ENCODE data around the gene ZNF750.

Gene ZNF750

GRCh38 chr17:82817947-82818346 is 21.9 kb downstream of the ZNF750 start:
- no peaks in the 10 kb centered on the region for H3F3A ChIP-seq (ENCODE audit: control insufficient read depth, insufficient read depth)
- no peak overlapping the region for H3K4me3 ChIP-seq (ENCODE audit: low read length)
- H4K20me1 ChIP-seq (ENCODE audit: control insufficient read depth, insufficient read depth, low read depth, low read length), result no peaks in the 10 kb centered on the region
- H3K9me3 ChIP-seq (ENCODE audit: control insufficient read depth, insufficient read depth, low read length), result no peaks in the 10 kb centered on the region
- TF ChIP-seq EZH2phosphoT487 (IDR thresholded peaks at IDR 0.05; ENCODE audit: borderline replicate concordance, low read length), result no peak
- TF ChIP-seq, protein P1, sequence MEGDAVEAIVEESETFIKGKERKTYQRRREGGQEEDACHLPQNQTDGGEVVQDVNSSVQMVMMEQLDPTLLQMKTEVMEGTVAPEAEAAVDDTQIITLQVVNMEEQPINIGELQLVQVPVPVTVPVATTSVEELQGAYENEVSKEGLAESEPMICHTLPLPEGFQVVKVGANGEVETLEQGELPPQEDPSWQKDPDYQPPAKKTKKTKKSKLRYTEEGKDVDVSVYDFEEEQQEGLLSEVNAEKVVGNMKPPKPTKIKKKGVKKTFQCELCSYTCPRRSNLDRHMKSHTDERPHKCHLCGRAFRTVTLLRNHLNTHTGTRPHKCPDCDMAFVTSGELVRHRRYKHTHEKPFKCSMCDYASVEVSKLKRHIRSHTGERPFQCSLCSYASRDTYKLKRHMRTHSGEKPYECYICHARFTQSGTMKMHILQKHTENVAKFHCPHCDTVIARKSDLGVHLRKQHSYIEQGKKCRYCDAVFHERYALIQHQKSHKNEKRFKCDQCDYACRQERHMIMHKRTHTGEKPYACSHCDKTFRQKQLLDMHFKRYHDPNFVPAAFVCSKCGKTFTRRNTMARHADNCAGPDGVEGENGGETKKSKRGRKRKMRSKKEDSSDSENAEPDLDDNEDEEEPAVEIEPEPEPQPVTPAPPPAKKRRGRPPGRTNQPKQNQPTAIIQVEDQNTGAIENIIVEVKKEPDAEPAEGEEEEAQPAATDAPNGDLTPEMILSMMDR (IDR thresholded peaks at IDR 0.05; ENCODE audit: low read depth, low read length, poor library complexity, severe bottlenecking), result no peak
- H3K79me2 ChIP-seq (ENCODE audit: control insufficient read depth, low read length), result no peaks in the 10 kb centered on the region
- H3K9me2 ChIP-seq (replicated peaks; ENCODE audit: control insufficient read depth, low read length), result no peaks in the 10 kb centered on the region
- H3K36me3 ChIP-seq (ENCODE audit: control insufficient read depth, low read length), result peaks cover 32% of the 10 kb centered on the region
- H3K27ac ChIP-seq (ENCODE audit: low read depth, low read length), result no peak overlapping the region
- H3K4me1 ChIP-seq (ENCODE audit: control insufficient read depth, low read length), result peaks cover 13% of the 10 kb centered on the region
- H3K27me3 ChIP-seq (ENCODE audit: control insufficient read depth, low read length), result no peaks in the 10 kb centered on the region
- H3K4me2 ChIP-seq (ENCODE audit: low read length), result no peak overlapping the region

- Histone ChIP-seq H3K9me2 (replicated peaks; ENCODE audit: control insufficient read depth, low read length) (no peaks in the 10 kb centered on the region), H3K4me2 (ENCODE audit: low read length) (no peak overlapping the region), H3K4me3 (ENCODE audit: low read length) (no peak overlapping the region), H3K36me3 (ENCODE audit: control insufficient read depth, low read length) (peaks cover 32% of the 10 kb centered on the region), H3K27ac (ENCODE audit: low read depth, low read length) (no peak overlapping the region), H3F3A (ENCODE audit: control insufficient read depth, insufficient read depth) (no peaks in the 10 kb centered on the region), H3K9me3 (ENCODE audit: control insufficient read depth, insufficient read depth, low read length) (no peaks in the 10 kb centered on the region), H4K20me1 (ENCODE audit: control insufficient read depth, insufficient read depth, low read depth, low read length) (no peaks in the 10 kb centered on the region), H3K4me1 (ENCODE audit: control insufficient read depth, low read length) (peaks cover 13% of the 10 kb centered on the region), H3K79me2 (ENCODE audit: control insufficient read depth, low read length) (no peaks in the 10 kb centered on the region), H3K27me3 (ENCODE audit: control insufficient read depth, low read length) (no peaks in the 10 kb centered on the region)
- no peak for TF ChIP-seq EZH2phosphoT487 (IDR thresholded peaks at IDR 0.05; ENCODE audit: borderline replicate concordance, low read length)
- TF ChIP-seq, protein P1 (IDR thresholded peaks at IDR 0.05; ENCODE audit: low read depth, low read length, poor library complexity, severe bottlenecking), result no peak
Measured at GRCh38 chr17:82816358-82816757, 23.5 kb downstream of the ZNF750 start.

- no peak overlapping the region for H3K4me2 ChIP-seq (ENCODE audit: low read length)
- no peaks in the 10 kb centered on the region for H3F3A ChIP-seq (ENCODE audit: control insufficient read depth, insufficient read depth)
- TF ChIP-seq EZH2phosphoT487 (IDR thresholded peaks at IDR 0.05; ENCODE audit: borderline replicate concordance, low read length), result no peak
- TF ChIP-seq, protein P1 (IDR thresholded peaks at IDR 0.05; ENCODE audit: low read depth, low read length, poor library complexity, severe bottlenecking), result no peak
- no peak overlapping the region for H3K27ac ChIP-seq (ENCODE audit: low read depth, low read length)
- H3K36me3 ChIP-seq (ENCODE audit: control insufficient read depth, low read length), result peaks cover 31% of the 10 kb centered on the region
- H3K27me3 ChIP-seq (ENCODE audit: control insufficient read depth, low read length), result no peaks in the 10 kb centered on the region
- H3K79me2 ChIP-seq (ENCODE audit: control insufficient read depth, low read length), result no peaks in the 10 kb centered on the region
- no peak overlapping the region for H3K4me3 ChIP-seq (ENCODE audit: low read length)
- H3K9me2 ChIP-seq (replicated peaks; ENCODE audit: control insufficient read depth, low read length), result no peaks in the 10 kb centered on the region
- no peaks in the 10 kb centered on the region for H3K9me3 ChIP-seq (ENCODE audit: control insufficient read depth, insufficient read depth, low read length)
- H3K4me1 ChIP-seq (ENCODE audit: control insufficient read depth, low read length), result peaks cover 13% of the 10 kb centered on the region
- no peaks in the 10 kb centered on the region for H4K20me1 ChIP-seq (ENCODE audit: control insufficient read depth, insufficient read depth, low read depth, low read length)
Measured at GRCh38 chr17:82815790-82816305, 24.0 kb downstream of the ZNF750 start.

Data from DOHH2 (cell line).